H9 (cell line): Measurements from ENCODE around the gene ANK3. TPM values are rescaled to one million over a fixed set of nuclear protein-coding genes. Genes with fewer than 3 reads are reported as not detected.
A peak's percentile ranks its signal among the peaks of the same experiment; 100 is the strongest.

Source experiments
- DNase-seq: peaks from one replicate; pipeline ENCODE4 v3.0.0-alpha.2; 2017
- H2AFZ ChIP-seq: one replicate; pipeline ENCODE4 v1.6.1; 2013; ENCODE audit warnings: mild to moderate bottlenecking, low read length, control low read depth, moderate library complexity
- H2AK5ac ChIP-seq: 2 replicates; pipeline ENCODE4 v1.6.1; 2013; ENCODE audit warnings: low read length, control low read depth, mixed read lengths; ENCODE audit not compliant: insufficient read length
- H2BK120ac ChIP-seq: one replicate; pipeline ENCODE4 v1.6.1; 2013; ENCODE audit warnings: low read depth, mild to moderate bottlenecking, low read length, control low read depth, inconsistent platforms; ENCODE audit not compliant: poor library complexity, severe bottlenecking
- H2BK12ac ChIP-seq: 2 replicates; pipeline ENCODE4 v1.6.1; 2013; ENCODE audit warnings: low read length, control low read depth, mixed read lengths, low read depth; ENCODE audit not compliant: insufficient read length
- H2BK15ac ChIP-seq: 2 replicates; pipeline ENCODE4 v1.6.1; 2013; ENCODE audit warnings: low read depth, low read length, control low read depth
- H2BK20ac ChIP-seq: one replicate; pipeline ENCODE4 v1.6.1; 2013; ENCODE audit warnings: low read depth, mild to moderate bottlenecking, low read length, control low read depth, inconsistent platforms; ENCODE audit not compliant: poor library complexity, severe bottlenecking
- H2BK5ac ChIP-seq: 2 replicates; pipeline ENCODE4 v1.6.1; 2013; ENCODE audit warnings: low read length, control low read depth, mixed read lengths; ENCODE audit not compliant: insufficient read length
- H3K14ac ChIP-seq: 2 replicates; pipeline ENCODE4 v1.6.1; 2013; ENCODE audit warnings: low read length, control low read depth; ENCODE audit not compliant: insufficient read depth
- H3K18ac ChIP-seq: 2 replicates; pipeline ENCODE4 v1.6.1; 2013; ENCODE audit warnings: low read depth, mild to moderate bottlenecking, mixed read lengths, low read length, control low read depth; ENCODE audit not compliant: insufficient read length
- H3K23ac ChIP-seq: 2 replicates; pipeline ENCODE4 v1.6.1; 2013; ENCODE audit warnings: low read length, control low read depth, mixed read lengths, low read depth; ENCODE audit not compliant: insufficient read length
- H3K23me2 ChIP-seq: 2 replicates; pipeline ENCODE4 v1.6.1; 2013; ENCODE audit warnings: low read depth, mild to moderate bottlenecking, mixed read lengths, low read length, control low read depth; ENCODE audit not compliant: insufficient read length, poor library complexity, severe bottlenecking
- H3K27ac ChIP-seq: 2 replicates; pipeline ENCODE4 v1.5.1; 2013; ENCODE audit warnings: low read length, control low read depth, mixed read lengths, low read depth; ENCODE audit not compliant: insufficient read length
- H3K27me3 ChIP-seq: 2 replicates; pipeline ENCODE4 v1.6.1; 2013; ENCODE audit warnings: low read length, control low read depth, inconsistent platforms; ENCODE audit not compliant: insufficient read depth
- H3K4ac ChIP-seq: 2 replicates; pipeline ENCODE4 v1.6.1; 2013; ENCODE audit warnings: low read depth, mild to moderate bottlenecking, control low read depth, inconsistent platforms, low read length, moderate library complexity
- H3K4me1 ChIP-seq: 2 replicates; pipeline ENCODE4 v1.6.1; 2013; ENCODE audit warnings: low read length, control low read depth, inconsistent platforms; ENCODE audit not compliant: insufficient read depth
- H3K4me2 ChIP-seq: 2 replicates; pipeline ENCODE4 v1.6.1; 2013; ENCODE audit warnings: low read length, control low read depth, mixed read lengths; ENCODE audit not compliant: insufficient read length, insufficient read depth
- H3K56ac ChIP-seq: 2 replicates; pipeline ENCODE4 v1.6.1; 2013; ENCODE audit warnings: low read depth, mild to moderate bottlenecking, mixed read lengths, low read length, control low read depth; ENCODE audit not compliant: insufficient read length
- H3K79me1 ChIP-seq: 2 replicates; pipeline ENCODE4 v1.6.1; 2013; ENCODE audit warnings: low read depth, mild to moderate bottlenecking, moderate library complexity, low read length, control low read depth, inconsistent platforms; ENCODE audit not compliant: insufficient read depth, poor library complexity, severe bottlenecking
- H3K79me2 ChIP-seq: 2 replicates; pipeline ENCODE4 v1.6.1; 2013; ENCODE audit warnings: low read length, control low read depth, inconsistent platforms; ENCODE audit not compliant: insufficient read depth
- H3K9ac ChIP-seq: 2 replicates; pipeline ENCODE4 v1.6.1; 2013; ENCODE audit warnings: low read length, control low read depth, mixed read lengths; ENCODE audit not compliant: insufficient read length; ENCODE audit errors: extremely low read depth
- H3K9me3 ChIP-seq: one replicate; pipeline ENCODE4 v1.6.1; 2013; ENCODE audit warnings: low read depth, low read length, inconsistent platforms; ENCODE audit not compliant: control insufficient read depth
- H3T11ph ChIP-seq: one replicate; pipeline ENCODE4 v1.6.1; 2013; ENCODE audit warnings: mild to moderate bottlenecking, low read length, control low read depth, inconsistent platforms
- H4K20me1 ChIP-seq: one replicate; pipeline ENCODE4 v1.6.1; 2013; ENCODE audit not compliant: control insufficient read depth, insufficient read length, insufficient read depth
- H4K5ac ChIP-seq: 2 replicates; pipeline ENCODE4 v1.6.1; 2013; ENCODE audit warnings: low read depth, mild to moderate bottlenecking, mixed read lengths, low read length, control low read depth; ENCODE audit not compliant: insufficient read length
- H4K8ac ChIP-seq: replicated peaks from 2 replicates; pipeline ENCODE4 v1.6.1; 2013; ENCODE audit warnings: low read length, control low read depth, mixed read lengths, low read depth; ENCODE audit not compliant: insufficient read length
- H4K91ac ChIP-seq: 2 replicates; pipeline ENCODE4 v1.6.1; 2013; ENCODE audit warnings: low read depth, mild to moderate bottlenecking, moderate library complexity, mixed read lengths, low read length, control low read depth; ENCODE audit not compliant: insufficient read length
- H3K27ac Mint-ChIP-seq, 3 experiments: 2 replicates in 2 of 3; 3 replicates in 1 of 3; pipeline ENCODE4 v1.8.0; 2020 to 2021; ENCODE audit warnings: mixed read lengths in 3 of 3, mild to moderate bottlenecking in 1 of 3, moderate library complexity in 1 of 3
- H3K27me3 Mint-ChIP-seq: 2 replicates; pipeline ENCODE4 v1.8.0; 2021; ENCODE audit warnings: low read depth, mild to moderate bottlenecking, moderate library complexity, mixed read lengths
- H3K36me3 Mint-ChIP-seq, 3 experiments: 2 replicates in 2 of 3; 3 replicates in 1 of 3; pipeline ENCODE4 v1.8.0; 2020 to 2021; ENCODE audit warnings: low read depth in 3 of 3, mixed read lengths in 3 of 3; ENCODE audit not compliant: insufficient read depth in 1 of 3
- H3K4me1 Mint-ChIP-seq, 2 experiments: 2 replicates each; pipeline ENCODE4 v1.8.0; 2020; ENCODE audit warnings: mixed read lengths in 2 of 2
- H3K4me3 Mint-ChIP-seq, 2 experiments: 2 replicates in 1 of 2; 3 replicates in 1 of 2; pipeline ENCODE4 v1.8.0; 2020 to 2021; ENCODE audit warnings: mild to moderate bottlenecking in 2 of 2, mixed read lengths in 2 of 2, moderate library complexity in 1 of 2
- H3K9me3 Mint-ChIP-seq, 2 experiments: 2 replicates in 1 of 2; 3 replicates in 1 of 2; pipeline ENCODE4 v1.8.0; 2020; ENCODE audit warnings: mild to moderate bottlenecking in 2 of 2, mixed read lengths in 2 of 2, moderate library complexity in 1 of 2
- WGBS: extraction: QIAGEN DNeasy Blood & Tissue Kit; methylation state at CpG from one replicate; pipeline ENCODE4 v1.1.7; 2013; ENCODE audit warnings: missing lambda C conversion rate, low lambda C conversion rate, mixed read lengths; ENCODE audit not compliant: insufficient read length; ENCODE audit errors: extremely low coverage; 5-methylcytosine and 5-hydroxymethylcytosine counted together
- total RNA-seq: library from RNA; stranded (reverse); gene quantifications from 2 replicates; pipeline ENCODE4 v1.2.1, GENCODE V29; 2021
- TF ChIP-seq, protein P1 (sequence below): fragments of 200-600 bp; sonication (generic); conservative IDR thresholded peaks from 3 replicates; pipeline ENCODE4 v1.8.0; 2021; ENCODE audit warnings: antibody characterized with exemption, mild to moderate bottlenecking

Gene ANK3
- total RNA-seq, 1 experiment from 2014 or later: 59.6 TPM

DNA sequence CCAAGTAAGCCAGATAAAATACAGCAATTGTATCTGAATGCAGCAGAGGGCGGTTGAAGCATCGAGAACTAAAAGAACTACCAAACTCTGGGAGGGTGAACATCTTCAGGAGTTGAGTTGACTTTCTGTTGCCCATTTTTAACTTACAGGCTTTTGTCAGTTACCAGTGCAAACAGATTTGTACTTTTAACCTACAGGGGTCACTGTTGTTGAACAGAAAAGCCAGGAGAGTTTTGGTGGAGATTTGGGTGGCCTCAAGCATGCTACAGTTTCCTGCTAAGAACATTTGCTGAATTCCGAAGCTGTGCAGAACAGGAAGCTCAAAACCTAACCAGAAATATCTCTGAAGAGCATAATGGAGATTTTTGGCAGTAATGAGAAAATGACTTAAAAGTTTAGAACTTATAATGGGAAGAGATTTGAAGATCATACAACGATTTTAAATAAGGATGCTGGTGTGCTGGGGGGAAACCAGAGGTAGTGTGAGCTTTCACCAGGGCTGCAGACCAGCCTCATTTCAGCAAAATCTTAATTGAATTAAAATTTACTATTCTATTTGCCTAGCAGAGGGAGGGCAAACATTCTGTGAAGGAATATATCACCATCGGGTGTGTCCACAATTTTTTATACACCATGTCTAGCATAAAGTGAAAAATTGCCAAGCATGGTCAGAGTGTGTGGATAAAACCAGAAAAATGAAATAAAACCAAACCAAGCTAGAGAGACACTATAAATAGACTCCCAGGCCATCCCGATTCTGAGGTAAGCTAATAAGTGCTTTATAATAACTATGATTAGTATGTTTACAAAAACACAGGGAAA, 274.7 kb downstream of the ANK3 start:
- Histone ChIP-seq H3K27me3 (no peaks in the 10 kb centered on the region), H3K4me2 (no peak overlapping the region), H3T11ph (no peak overlapping the region), H3K4me1 (no peaks in the 10 kb centered on the region), H3K9me3 (no peaks in the 10 kb centered on the region), H2AK5ac (no peak overlapping the region), H2AFZ (no peak overlapping the region), H3K79me2 (no peaks in the 10 kb centered on the region), H3K79me1 (no peaks in the 10 kb centered on the region), H3K23me2 (no peaks in the 10 kb centered on the region), H3K14ac (no peak overlapping the region), H4K20me1 (no peaks in the 10 kb centered on the region), H4K5ac (no peak overlapping the region), H3K23ac (no peak overlapping the region), H3K18ac (no peak overlapping the region), H2BK5ac (no peak overlapping the region), H4K8ac (no peak overlapping the region), H3K56ac (no peak overlapping the region), H2BK120ac (no peak overlapping the region), H2BK12ac (no peak overlapping the region), H3K9ac (no peak overlapping the region), H3K27ac (no peak overlapping the region), H2BK20ac (no peak overlapping the region), H4K91ac (no peak overlapping the region), H2BK15ac (no peak overlapping the region), H3K4ac (no peak overlapping the region)
- H3K36me3 Mint-ChIP-seq: no peaks in the 10 kb centered on the region
- peak; percentile 33 for DNase-seq
- TF ChIP-seq, protein P1, sequence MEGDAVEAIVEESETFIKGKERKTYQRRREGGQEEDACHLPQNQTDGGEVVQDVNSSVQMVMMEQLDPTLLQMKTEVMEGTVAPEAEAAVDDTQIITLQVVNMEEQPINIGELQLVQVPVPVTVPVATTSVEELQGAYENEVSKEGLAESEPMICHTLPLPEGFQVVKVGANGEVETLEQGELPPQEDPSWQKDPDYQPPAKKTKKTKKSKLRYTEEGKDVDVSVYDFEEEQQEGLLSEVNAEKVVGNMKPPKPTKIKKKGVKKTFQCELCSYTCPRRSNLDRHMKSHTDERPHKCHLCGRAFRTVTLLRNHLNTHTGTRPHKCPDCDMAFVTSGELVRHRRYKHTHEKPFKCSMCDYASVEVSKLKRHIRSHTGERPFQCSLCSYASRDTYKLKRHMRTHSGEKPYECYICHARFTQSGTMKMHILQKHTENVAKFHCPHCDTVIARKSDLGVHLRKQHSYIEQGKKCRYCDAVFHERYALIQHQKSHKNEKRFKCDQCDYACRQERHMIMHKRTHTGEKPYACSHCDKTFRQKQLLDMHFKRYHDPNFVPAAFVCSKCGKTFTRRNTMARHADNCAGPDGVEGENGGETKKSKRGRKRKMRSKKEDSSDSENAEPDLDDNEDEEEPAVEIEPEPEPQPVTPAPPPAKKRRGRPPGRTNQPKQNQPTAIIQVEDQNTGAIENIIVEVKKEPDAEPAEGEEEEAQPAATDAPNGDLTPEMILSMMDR: peak; percentile 74
- H3K9me3 Mint-ChIP-seq: no peaks in the 10 kb centered on the region
- no CpG with 5 or more reads among the region's 6 CpGs for WGBS
- no peak overlapping the region for H3K27ac Mint-ChIP-seq
- no peak overlapping the region for H3K4me3 Mint-ChIP-seq
- no peaks in the 10 kb centered on the region for H3K4me1 Mint-ChIP-seq
- H3K27me3 Mint-ChIP-seq: no peaks in the 10 kb centered on the region
